ENCODE results near the gene KLHDC4. TPM values are rescaled to one million over a fixed set of nuclear protein-coding genes. Genes with fewer than 3 reads are reported as not detected.

Gene KLHDC4
- total RNA-seq, 1 experiment from 2014 or later = 76.2 TPM

DNA sequence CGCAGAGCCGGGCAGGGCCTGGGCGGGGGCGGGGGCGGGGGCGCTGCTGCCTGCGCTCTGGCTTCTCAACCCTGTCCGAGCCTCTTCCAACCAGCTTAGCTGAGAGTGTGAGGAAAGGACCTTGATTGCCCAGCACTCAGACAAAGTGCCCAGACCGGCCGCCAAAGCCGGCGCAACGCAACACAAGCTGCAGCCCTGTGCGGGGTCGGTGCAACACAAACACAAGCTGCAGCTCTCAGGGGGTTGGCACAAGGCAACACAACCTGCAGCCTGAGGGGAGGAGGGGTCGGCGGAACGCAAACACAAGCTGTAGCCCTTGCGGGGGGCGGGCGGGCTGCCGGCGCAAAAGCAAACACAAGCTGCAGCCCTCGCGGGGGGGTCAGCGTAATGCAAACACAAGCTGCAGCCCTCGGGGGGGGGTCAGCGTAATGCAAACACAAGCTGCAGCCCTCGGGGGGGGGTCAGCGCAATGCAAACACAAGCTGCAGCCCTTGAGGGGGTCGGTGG is 60.0 kb downstream of the KLHDC4 start:
- Mint-ChIP-seq H3K36me3 (ENCODE audit: insufficient read depth in 1 of 3, low read depth in 3 of 3) (peaks cover 12 to 64% (median 53%) of the 10 kb centered on the region in 3 experiments; a peak in 6 of 7 replicates), H3K4me3 (no peak overlapping the region), H3K27ac (peak overlapping the region in 1 of 3 experiments; percentile 70; a peak in 1 of 7 replicates), H3K9me3 (no peaks in the 10 kb centered on the region), H3K27me3 (ENCODE audit: low read depth) (no peaks in the 10 kb centered on the region; the same call in none of the 2 replicates), H3K4me1 (peaks cover 6 to 20% of the 10 kb centered on the region in 2 experiments)
- no CpG with 5 or more reads among the region's 31 CpGs for WGBS (ENCODE audit: extremely low coverage, insufficient read length, low lambda C conversion rate)
- no peak for DNase-seq
- H3K9me3 ChIP-seq (ENCODE audit: control insufficient read depth, low read depth, low read length) = no peaks in the 10 kb centered on the region
- no peaks in the 10 kb centered on the region for H3K27me3 ChIP-seq (ENCODE audit: insufficient read depth, low read length)
- H2AFZ ChIP-seq (ENCODE audit: low read length) = no peak overlapping the region
- H2BK20ac ChIP-seq (ENCODE audit: low read depth, low read length, poor library complexity, severe bottlenecking) = no peak overlapping the region
- H4K5ac ChIP-seq (ENCODE audit: insufficient read length, low read depth, low read length) = no peak overlapping the region
- no peak overlapping the region for H3K4ac ChIP-seq (ENCODE audit: low read depth, low read length)
- H4K20me1 ChIP-seq (ENCODE audit: control insufficient read depth, insufficient read depth, insufficient read length) = no peaks in the 10 kb centered on the region
- no peak overlapping the region for H2BK15ac ChIP-seq (ENCODE audit: low read depth, low read length)
- H3K18ac ChIP-seq (ENCODE audit: insufficient read length, low read depth, low read length) = no peak overlapping the region
- H3K79me1 ChIP-seq (ENCODE audit: insufficient read depth, low read depth, low read length, poor library complexity, severe bottlenecking) = no peaks in the 10 kb centered on the region
- H4K91ac ChIP-seq (ENCODE audit: insufficient read length, low read depth, low read length) = no peak overlapping the region
- no peak overlapping the region for H3T11ph ChIP-seq (ENCODE audit: low read length)
- H3K23ac ChIP-seq (ENCODE audit: insufficient read length, low read depth, low read length) = no peak overlapping the region
- H2AK5ac ChIP-seq (ENCODE audit: insufficient read length, low read length) = no peak overlapping the region
- H2BK120ac ChIP-seq (ENCODE audit: low read depth, low read length, poor library complexity, severe bottlenecking) = no peak overlapping the region
- H4K8ac ChIP-seq (replicated peaks; ENCODE audit: insufficient read length, low read depth, low read length) = no peak overlapping the region
- no peak overlapping the region for H2BK12ac ChIP-seq (ENCODE audit: insufficient read length, low read depth, low read length)
- no peak overlapping the region for H3K56ac ChIP-seq (ENCODE audit: insufficient read length, low read depth, low read length)
- H3K27ac ChIP-seq (ENCODE audit: insufficient read length, low read depth, low read length) = no peak overlapping the region
- TF ChIP-seq CTCF (conservative IDR thresholded peaks at IDR 0.05) = no peak
- H3K4me2 ChIP-seq (ENCODE audit: insufficient read depth, insufficient read length, low read length) = no peak overlapping the region
- H3K14ac ChIP-seq (ENCODE audit: insufficient read depth, low read length) = no peak overlapping the region; the same call in 1 of the 2 replicates
- H3K4me1 ChIP-seq (ENCODE audit: insufficient read depth, low read length) = no peaks in the 10 kb centered on the region
- H3K23me2 ChIP-seq (ENCODE audit: insufficient read length, low read depth, low read length, poor library complexity, severe bottlenecking) = no peaks in the 10 kb centered on the region
- no peak overlapping the region for H3K9ac ChIP-seq (ENCODE audit: extremely low read depth, insufficient read length, low read length)
- no peaks in the 10 kb centered on the region for H3K79me2 ChIP-seq (ENCODE audit: insufficient read depth, low read length)
- H2BK5ac ChIP-seq (ENCODE audit: insufficient read length, low read length) = no peak overlapping the region

Data from H9 (cell line).